HG03354 (cell line): ENCODE data around the gene VEPH1.

ENCODE experiments used
- ATAC-seq: cut with Tn5 transposase; IDR thresholded peaks from one replicate; pipeline ENCODE4 v1.9.1; 2021; ENCODE audit warnings: mild to moderate bottlenecking; ENCODE audit not compliant: unreplicated experiment, poor library complexity, severe bottlenecking

The VEPH1 gene

GRCh38 chr3:157502916-157503595, at the start of gene VEPH1:
TSS of gene VEPH1 (minus strand) at chr3:157503416. CDS start at chr3:157495349, 8,067 bp downstream.
- ATAC-seq: no peak

GRCh38 chr3:157551961-157552360, 48.7 kb upstream of the VEPH1 start:
- no peak for ATAC-seq

GRCh38 chr3:157549498-157549897, 46.3 kb upstream of the VEPH1 start:
- no peak for ATAC-seq

GRCh38 chr3:157544501-157545130, 41.4 kb upstream of the VEPH1 start:
- ATAC-seq: no peak

GRCh38 chr3:157543501-157544035, 40.4 kb upstream of the VEPH1 start:
- ATAC-seq: no peak

GRCh38 chr3:157542711-157543500, 39.7 kb upstream of the VEPH1 start:
- no peak for ATAC-seq

- no peak for ATAC-seq
Measured at GRCh38 chr3:157541506-157542236, 38.5 kb upstream of the VEPH1 start.

GRCh38 chr3:157540656-157541055, 37.4 kb upstream of the VEPH1 start:
- no peak for ATAC-seq

GRCh38 chr3:157535667-157536066, 32.5 kb upstream of the VEPH1 start:
- no peak for ATAC-seq

GRCh38 chr3:157534725-157535161, 31.5 kb upstream of the VEPH1 start:
- no peak for ATAC-seq

GRCh38 chr3:157533298-157534070, 30.3 kb upstream of the VEPH1 start:
- no peak for ATAC-seq

- ATAC-seq: peak; percentile 92
Measured at GRCh38 chr3:157532529-157533297, 29.5 kb upstream of the VEPH1 start.

- no peak for ATAC-seq
Measured at GRCh38 chr3:157531771-157532170, 28.6 kb upstream of the VEPH1 start.

- ATAC-seq: no peak
Measured at GRCh38 chr3:157531301-157531660, 28.1 kb upstream of the VEPH1 start.

GRCh38 chr3:157530637-157531300, 27.6 kb upstream of the VEPH1 start:
- ATAC-seq: no peak

- ATAC-seq: no peak
Measured at GRCh38 chr3:157529751-157530150, 26.5 kb upstream of the VEPH1 start.

- ATAC-seq: no peak
Measured at GRCh38 chr3:157529085-157529484, 25.9 kb upstream of the VEPH1 start.
